Fibroblast of skin of right quadriceps (primary cell): ENCODE data around the gene CRAMP1.
"Not testable (repeated sequence)": the region's sequence is repeated elsewhere in the genome, so short reads cannot be mapped to it uniquely, and the experiment has no call there.

Experiments used
- DNase-seq: peaks from one replicate; pipeline ENCODE4 v3.0.0-alpha.2; 2013

Gene CRAMP1

DNA sequence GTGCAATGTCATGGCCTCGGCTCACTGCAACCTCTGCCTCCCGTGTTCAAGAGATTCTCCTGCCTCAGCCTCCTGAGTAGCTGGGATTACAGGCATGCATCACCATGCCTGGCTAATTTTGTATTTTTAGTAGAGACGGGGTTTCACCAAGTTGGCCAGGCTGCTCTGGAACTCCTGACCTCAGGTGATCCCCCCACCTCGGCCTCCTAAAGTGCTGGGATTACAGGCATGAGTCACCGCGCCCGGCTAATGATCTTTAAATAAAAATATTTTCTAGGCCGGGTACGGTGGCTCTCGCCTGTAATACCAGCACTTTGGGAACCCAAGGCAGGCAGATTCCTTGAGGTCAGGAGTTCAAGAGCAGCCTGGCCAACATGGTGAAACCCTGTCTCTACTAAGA is 106.1 kb downstream of the CRAMP1 start:
- not testable (repeated sequence) for DNase-seq

- DNase-seq: not testable (repeated sequence)
These were observed 107.5 kb downstream of the CRAMP1 start for GRCh38 chr16:1719559-1720229.

- no peak for DNase-seq
These were observed 109.2 kb downstream of the CRAMP1 start for GRCh38 chr16:1721372-1721771.

- peak; percentile 28 for DNase-seq
These were observed 111.4 kb downstream of the CRAMP1 start for GRCh38 chr16:1723450-1724147.

DNA sequence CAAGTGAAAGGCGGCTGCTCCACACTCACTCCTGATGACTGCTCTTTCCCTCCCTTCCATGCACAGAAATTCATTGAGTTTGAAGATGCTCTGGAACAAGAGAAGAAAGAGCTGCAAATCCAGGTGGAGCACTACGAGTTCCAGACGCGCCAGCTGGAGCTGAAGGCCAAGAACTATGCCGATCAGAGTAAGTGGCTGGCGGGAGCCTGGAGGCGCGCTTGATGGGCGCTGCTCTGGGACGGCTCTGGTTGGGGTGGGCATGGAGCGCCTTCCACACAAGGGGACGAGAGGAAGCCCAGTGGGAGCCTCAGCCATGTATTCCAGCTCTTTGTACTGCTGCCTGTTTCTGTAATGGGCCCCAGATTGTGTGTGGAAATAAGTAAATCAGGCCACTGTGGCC is 112.3 kb downstream of the CRAMP1 start:
- DNase-seq: no peak

DNA sequence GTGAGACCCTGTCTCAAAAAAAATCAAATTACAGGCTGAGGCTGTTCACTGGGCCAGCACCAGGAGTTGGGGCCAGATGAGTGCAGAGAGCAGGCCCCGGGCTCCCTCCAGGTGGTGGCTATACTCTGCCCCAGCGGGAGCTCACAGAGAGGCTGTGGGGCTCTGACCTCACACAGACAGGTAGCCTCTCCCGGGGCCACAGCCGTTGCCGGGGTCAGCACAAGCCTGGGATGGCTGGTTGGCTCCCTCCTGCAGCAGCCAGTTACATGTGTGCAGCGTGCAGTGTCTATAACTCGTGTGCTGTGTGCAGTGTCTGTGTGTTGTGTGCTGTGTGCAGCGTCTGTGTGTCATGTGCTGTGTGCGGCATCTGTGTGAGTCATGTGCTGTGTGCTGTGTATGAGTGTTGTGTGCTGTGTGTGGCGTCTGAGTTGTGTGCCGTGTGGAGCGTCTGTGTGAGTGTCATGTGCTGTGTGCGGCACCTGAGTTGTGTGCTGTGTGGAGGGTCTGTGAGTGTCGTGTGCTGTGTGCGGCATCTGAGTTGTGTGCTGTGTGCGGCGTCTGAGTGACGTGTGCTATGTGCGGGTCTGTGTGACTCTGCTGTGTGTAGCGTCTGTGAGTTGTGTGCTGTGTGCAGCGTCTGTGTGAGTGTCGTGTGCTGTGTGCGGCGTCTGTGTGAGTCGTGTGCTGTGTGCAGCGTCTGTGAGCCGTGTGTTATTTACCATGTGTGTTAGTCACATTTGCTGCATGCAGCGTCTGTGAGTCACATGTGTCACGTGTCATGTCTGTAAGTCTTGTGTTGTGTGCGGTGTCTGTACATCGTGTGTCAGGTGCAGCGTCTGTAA is 114.7 kb downstream of the CRAMP1 start:
- DNase-seq: no peak
